GM19372 (cell line): ENCODE measurements around the gene ANKRD11.
"Not testable (repeated sequence)": the region's sequence is repeated elsewhere in the genome, so short reads cannot be mapped to it uniquely, and the experiment has no call there.

Source experiments
- ATAC-seq: cut with Tn5 transposase; IDR thresholded peaks from one replicate; pipeline ENCODE4 v1.9.1; 2021; ENCODE audit warnings: mild to moderate bottlenecking, low read depth, moderate library complexity; ENCODE audit not compliant: unreplicated experiment

Gene ANKRD11

DNA sequence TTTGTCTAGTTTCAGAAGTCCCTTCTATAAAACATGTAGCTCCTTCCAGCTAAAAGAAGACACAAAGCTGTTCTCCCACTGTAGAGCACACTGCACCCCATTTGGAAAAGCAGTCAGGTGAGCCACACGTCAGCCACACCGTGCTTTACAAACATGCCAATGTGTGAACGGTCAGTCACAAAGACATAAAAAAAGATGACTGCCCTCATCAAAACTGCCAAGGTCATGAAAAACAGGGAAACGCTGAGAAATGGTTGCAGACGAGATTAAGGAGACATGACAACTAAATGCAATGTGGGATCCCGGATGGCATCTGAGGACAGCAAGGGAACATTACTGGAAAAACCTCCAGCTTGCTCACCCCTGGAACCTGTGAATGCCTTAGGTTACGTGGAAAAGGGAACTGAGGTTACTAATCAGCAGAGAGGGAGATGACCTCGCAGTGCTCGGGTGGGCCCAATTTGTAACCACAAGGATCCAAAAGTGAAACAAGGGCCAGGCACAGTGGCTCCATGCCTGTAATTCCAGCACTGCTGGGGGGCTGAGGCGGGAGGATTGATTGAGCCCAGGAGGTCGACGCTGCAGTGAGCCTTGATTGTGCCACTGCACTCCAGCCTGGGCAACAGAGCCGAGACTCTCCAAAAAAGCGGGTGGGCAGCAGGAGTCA, 8.1 kb downstream of the ANKRD11 start:
- ATAC-seq = no peak

DNA sequence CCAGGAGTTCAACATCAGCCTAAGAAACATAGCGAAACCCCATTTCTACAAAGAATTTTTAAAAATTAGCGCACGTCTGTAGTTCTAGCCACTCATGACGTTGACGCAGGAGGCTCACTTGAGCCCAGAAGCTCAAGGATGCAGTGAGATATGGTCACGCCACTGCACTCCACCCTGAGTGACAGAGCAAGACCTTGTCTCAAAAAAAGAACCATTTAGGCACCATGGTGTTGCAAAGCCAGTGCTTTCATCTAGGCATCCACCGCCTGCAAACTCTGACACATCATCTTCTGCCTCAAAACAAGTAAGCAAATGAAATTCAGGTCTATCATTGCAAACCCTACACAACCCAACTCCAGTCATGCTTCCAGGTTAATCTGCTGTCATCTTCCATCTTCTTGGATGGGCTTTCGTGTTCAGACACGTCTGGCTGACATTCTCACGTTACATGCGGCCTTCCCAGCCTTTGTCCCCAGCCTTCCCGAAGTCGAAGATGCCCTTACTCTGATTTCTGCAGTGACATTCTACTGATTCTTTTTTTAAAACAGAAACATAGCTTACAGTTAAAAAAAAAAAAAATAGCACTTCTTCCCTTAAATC, 8.9 kb downstream of the ANKRD11 start:
- ATAC-seq = no peak

DNA sequence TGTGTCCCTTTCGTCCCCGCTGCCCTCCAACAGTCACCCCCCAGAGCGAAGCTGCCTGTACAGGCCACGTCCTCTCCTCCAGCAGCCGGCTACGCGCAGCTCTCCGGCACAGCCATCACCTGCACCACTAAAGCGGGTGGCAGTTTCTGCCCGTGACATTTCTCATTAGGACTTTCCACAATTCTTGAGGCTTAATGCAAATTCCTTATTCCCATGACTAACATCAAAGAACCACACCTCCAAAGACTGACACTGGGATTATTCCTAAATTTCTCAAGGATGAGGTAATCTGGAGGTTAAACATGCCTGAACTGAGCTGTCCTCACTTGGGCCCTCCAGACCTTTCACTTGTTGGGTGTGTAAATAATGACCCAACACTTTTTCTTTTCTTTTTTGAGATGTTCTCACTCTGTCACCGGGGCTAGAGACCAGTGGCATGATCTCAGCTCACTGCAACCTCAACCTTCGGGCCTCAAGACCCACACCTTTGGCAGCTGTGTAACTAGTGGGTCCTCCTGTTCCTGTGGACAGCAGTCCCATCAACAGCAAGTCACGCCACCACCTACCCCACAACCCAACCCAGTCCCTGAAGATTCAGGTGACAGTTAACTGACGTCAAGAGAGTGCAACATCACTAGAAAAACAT, 11.7 kb downstream of the ANKRD11 start:
- no peak for ATAC-seq

DNA sequence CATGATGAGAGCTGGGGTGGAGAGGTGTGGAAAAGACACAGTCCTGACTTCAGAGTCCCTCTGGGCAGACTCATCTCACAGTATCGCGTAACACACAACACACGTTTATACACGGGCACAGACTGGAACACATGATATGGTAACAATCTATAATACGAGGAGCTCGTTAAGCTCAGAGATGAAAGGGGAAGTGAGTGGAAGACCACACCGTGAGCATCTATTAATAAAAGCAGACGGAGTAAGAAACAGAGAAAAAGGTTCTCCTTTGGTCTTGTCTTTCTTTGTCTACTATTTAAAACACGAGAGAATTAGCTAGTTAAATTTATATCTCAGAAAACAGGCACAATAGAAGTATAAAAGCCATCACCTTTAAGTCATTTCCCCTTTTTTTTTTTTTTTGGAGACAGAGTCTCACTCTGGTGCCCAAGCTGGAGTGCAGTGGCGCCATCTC, 13.5 kb downstream of the ANKRD11 start:
- no peak for ATAC-seq

DNA sequence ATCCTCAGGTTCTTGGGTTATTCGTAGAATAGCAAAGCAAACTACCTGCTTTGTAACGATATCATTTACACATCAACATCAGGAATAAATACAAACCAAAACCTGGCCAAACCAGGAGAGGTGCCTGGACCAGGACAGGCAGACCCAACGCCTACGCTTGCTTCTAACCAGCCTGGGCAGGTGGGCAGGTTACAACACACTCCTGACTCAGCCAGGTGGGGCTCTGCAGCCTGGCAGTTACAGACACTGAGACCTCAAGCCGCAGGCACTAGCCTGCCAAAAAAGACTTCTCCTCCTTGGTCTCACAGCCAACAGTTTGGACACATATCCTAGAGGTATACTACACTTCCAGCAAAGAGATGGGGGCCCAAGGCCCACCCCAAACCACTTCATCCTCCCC, 14.0 kb downstream of the ANKRD11 start:
- no peak for ATAC-seq

DNA sequence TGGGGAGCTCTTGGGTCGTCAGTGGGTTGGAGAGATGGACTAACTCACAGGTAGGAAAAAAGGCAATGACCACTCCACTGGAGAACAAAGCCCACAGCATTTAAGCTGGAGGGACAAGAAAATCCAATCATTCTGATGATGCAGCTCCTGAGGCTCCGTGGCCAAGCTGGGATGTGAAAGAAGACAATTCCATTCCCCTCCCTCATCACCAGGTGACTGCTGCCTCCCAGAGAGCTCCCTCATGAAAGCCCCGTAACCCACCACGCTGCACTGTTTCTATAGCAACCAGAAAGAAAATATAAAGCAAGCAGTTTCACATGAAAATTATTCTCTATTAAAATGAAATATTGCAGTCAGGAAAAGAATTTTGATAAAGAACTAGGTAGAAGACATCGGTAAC, 15.2 kb downstream of the ANKRD11 start:
- no peak for ATAC-seq

DNA sequence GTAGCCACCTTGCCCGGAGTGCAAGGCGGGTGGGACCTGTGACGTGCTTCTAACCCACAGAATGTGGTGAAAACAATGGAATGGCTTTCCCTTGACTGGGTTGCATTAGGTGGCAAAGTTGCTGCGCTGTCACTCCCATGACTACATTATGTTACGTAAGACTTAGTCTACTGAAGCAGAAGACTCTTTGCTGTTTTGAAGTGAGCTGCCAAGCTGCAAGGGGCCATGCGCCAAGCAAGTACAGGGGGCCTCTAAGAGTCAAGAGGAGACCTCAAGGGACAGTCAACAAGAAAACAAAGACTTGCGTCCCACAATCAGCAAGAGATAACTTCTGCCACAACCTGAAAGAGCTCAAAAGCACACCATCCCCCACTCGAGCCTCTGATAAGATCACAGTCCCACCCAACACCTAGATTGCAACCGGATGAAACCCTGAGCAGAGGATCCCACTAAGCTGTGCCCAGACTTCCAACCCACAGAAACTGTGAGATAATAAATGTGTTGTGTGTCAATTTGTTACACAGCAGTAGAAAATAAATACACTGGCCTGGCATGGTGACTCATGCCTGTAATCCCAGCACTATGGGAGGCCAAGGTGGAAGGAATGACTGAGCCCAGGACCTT, 16.5 kb downstream of the ANKRD11 start:
- no peak for ATAC-seq

DNA sequence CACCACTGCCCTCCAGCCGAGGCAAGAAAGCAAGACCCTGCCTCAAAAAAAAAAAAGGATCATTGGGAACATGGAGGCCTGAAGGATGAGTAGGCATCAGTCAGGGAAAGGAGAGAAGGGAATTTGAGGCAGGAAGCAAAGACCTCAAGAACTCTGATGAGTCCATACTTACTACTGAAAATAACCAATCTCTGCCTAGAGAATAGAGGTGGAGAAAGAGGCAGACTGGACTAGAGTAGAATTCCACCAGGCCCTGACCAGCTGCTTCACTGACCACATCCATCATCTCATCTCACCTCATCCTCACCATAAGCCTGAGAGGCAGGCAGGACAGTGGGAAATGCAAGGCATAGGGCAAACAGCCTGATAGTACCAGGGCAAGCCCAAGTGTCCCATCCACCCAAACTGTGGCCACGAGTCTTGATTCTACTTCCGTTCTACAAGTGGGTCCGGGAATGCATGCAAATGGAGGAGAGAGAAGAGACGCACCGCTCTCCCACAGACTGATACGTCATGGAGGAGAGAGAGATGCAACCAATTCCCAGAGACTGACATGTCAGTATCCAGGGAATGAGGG, 17.1 kb downstream of the ANKRD11 start:
- no peak for ATAC-seq

DNA sequence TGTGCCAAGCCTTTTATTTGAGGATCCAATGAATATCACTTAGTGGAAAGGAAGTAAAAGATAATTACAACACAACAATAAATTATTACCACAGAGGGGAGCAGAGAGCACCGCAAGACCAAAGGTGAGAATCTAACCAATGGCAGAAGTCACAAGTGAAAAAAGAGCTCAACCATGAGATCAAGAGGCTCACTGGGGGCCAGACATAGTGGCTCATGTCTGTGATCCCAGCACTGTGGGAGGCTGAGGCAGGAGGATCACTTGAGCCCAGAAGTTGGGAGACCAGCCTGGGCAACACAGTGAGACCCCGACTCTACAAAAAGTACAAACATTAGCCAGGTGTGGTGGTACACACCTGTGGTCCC, 17.7 kb downstream of the ANKRD11 start:
- no peak for ATAC-seq

DNA sequence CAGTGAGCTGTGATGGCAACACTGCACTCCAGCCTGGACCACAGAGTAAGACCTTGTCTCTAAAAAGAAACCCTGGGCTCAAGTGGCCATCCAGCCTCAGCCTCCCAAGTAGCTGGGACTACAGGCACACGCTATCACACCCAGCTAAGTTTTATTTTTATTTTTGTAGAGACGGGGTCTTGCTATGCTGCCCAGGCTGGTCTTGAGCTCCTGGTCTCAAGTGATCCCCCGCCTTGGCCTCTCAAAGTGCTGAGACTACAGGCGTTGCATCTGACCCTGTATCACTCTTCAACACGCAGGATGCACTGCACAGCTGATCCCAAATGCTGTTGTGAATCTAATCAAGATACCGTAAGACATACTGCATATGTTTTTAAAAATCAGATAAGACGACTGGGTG, 23.0 kb downstream of the ANKRD11 start:
- no peak for ATAC-seq

DNA sequence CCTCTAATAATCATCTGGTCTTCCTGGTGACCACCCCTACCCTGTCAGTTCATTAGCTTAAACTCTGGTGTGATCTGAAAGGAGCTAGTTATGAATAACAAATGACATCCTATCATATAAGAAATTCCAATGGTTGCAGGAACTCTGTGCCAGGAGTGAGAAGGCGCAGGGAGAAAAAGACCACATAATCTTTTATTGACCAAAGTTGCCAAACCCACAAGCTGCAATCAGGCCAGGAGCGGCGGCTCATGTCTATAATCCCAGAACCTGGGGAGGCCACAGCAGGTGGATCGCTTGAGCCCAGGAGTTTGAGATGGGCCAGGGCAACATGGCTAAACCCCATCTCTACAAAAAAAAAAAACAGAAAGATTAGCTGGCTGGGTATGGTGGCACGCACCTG, 23.4 kb downstream of the ANKRD11 start:
- no peak for ATAC-seq

DNA sequence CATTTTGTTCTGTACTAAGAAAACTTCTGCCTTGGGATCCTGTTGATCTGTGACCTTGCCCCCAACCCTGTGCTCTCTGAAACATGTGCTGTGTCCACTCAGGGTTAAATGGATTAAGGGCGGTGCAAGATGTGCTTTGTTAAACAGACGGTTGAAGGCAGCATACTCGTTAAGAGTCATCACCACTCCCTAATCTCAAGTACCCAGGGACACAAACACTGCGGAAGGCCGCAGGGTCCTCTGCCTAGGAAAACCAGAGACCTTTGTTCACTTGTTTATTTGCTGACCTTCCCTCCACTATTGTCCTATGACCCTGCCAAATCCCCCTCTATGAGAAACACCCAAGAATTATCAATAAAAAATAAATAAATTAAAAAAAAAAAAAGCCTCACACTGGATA, 27.0 kb downstream of the ANKRD11 start:
- ATAC-seq = not testable (repeated sequence)

DNA sequence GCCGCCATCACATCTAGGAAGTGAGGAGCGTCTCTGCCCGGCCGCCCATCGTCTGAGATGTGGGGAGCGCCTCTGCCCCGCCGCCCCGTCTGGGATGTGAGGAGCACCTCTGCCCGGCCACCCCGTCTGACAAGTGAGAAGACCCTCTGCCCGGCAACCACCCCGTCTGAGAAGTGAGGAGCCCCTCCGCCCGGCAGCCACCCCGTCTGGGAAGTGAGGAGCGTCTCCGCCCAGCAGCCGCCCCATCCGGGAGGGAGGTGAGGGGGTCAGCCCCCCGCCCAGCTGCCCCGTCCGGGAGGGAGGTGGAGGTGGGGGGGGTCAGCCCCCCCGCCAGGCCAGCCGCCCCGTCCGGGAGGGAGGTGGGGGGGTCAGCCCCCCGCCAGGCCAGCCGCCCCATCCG, 27.7 kb downstream of the ANKRD11 start:
- ATAC-seq = not testable (repeated sequence)

DNA sequence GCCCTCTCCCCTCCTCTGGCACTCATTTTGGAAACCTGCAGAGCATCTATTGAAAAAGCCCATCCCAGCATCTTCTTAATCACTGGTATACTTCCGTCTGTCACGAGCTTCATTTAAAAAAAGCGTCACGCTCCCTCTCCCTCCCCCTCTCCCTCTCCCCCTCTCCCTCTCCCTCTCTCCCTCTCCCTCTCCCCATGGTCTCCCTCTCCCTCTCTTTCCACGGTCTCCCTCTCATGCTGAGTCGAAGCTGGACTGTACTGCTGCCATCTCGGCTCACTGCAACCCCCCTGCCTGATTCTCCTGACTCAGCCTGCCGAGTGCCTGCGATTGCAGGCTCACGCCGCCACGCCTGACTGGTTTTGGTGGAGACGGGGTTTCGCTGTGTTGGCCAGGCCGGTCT, 28.5 kb downstream of the ANKRD11 start:
- ATAC-seq = not testable (repeated sequence)

DNA sequence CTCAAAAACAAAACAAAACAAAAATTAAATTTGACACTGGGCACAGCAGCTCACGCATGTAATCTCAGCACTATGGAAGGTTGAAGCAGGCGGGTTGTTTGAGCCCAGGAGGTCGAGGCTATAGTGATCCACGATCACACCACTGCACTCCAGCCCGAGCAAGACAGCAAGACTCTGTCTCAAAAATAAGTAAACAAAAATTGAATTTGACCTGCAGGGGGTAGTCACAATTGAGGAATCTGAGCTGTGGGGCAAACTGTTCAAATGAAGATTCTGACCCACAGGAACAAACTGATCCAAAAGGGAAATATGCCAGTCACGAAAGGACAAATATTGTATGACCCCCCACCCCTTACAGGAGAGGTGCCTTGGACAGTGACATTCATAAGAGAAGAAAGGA, 29.8 kb downstream of the ANKRD11 start:
- no peak for ATAC-seq

DNA sequence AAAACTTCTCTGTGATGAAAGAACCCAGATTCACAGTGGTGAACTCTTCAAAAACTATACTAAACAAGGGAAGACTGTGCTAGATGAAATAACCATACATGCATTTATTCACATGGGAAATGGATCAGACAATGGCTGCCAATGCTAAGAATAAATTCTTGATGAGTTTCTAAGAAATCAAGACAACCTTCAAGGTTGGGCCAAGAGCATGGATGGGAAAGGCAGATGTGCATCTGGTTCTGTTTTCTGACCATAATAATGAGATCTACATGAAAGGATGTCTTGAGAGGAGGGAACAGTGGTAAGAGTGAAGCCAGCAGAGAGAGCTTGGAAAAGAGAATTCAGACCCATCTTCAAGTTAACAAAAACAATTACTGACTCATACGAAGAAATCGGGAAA, 31.4 kb downstream of the ANKRD11 start:
- ATAC-seq = no peak

DNA sequence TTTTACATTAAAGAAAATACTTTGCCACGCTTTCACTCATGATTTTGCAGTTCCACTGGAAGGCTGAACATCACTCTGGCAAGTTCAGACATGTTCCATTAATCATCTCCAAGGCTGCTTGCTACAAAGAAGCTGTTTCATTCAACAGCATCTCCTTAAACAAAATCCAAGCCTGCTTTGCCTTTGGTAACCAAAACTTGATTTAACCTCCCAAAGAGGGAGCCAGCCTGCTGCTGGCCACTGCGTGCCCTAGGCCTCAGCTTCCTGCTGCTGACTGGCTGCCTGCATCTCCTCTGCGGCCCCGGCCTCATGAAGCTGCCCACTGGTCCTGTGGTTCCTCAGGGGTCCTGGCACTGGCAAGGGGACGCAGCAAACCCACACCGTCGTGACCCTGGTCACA, 31.8 kb downstream of the ANKRD11 start:
- ATAC-seq = no peak

DNA sequence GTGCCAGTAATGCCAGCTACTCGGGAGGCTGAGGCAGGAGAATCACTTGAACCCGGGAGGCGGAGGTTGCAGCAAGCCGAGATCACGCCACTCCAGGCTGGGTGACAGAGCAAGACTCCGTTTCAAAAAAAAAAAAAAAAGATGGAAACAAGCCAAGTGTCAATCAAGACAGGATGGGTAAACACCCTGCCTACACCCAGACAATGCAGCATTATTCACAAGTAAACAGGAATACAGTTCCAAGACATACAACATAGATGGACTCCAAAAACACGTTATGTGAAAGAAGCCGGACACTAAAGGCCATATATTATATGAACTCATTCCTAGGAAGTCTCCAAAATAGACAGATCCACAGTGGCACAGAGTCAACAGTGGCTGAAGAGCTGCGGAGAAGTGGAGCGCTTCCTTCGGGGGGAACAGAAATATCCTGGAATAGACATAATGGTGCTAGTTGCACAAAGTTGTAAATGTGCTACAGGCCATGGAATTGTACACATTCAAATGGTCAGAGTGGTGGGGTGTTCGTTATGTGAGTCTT, 33.9 kb downstream of the ANKRD11 start:
- ATAC-seq = no peak

DNA sequence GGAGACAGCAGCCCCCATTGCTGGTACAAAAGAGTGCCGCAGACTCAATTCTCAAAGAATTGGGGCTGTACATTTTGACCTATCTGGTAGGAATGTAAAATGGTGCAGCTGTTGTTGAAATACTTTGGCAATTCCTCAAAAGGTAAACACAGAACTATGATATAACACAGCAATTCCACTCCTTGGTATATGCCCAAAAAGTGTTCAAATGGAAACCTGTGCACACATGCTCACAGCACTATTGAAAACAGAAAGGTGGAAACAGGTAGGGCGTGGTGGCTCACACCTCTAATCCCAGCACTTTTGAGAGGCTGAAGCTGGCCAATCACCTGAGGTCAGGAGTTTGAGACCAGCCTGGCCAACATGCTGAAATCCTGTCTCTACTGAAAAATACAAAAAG, 34.7 kb downstream of the ANKRD11 start:
- no peak for ATAC-seq

DNA sequence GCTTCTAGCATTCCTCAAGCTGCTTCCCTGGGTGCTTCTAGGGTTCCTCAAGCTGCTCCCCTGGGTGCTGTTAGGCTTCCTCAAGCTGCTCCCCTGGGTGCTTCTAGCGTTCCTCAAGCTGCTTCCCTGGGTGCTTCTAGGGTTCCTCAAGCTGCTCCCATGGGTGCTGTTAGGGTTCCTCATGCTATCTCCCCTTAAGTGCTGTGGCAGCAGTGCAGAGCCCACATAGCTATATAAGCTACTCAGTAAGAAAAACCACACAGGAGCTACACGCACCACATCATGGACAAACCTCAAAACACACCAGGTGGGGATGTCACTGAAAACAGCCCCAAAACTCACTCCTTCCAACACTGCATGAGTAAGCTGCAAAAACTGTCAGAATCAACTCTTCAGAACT, 35.2 kb downstream of the ANKRD11 start:
- ATAC-seq = no peak
